Hematopoietic multipotent progenitor cell treated with erythropoietin and hydrocortisone succinate and interleukin-3 and kit ligand, for 15 days (in vitro differentiated cells): ENCODE data around the gene DNAJC27.

Source experiments
- DNase-seq: peaks from one replicate; pipeline ENCODE4 v3.0.0-alpha.2; 2015; ENCODE audit warnings: low spot score

Gene DNAJC27

GRCh38 chr2:24906466-24906865 lies 65.3 kb downstream of the DNAJC27 start:
- no peak for DNase-seq

GRCh38 chr2:24903161-24904103 lies 68.3 kb downstream of the DNAJC27 start:
- DNase-seq: no peak

GRCh38 chr2:24899361-24899910 lies 72.3 kb downstream of the DNAJC27 start:
- no peak for DNase-seq

- DNase-seq: no peak
Observed at GRCh38 chr2:24898122-24899109, 73.3 kb downstream of the DNAJC27 start.

GRCh38 chr2:24894750-24895149 lies 77.0 kb downstream of the DNAJC27 start:
- no peak for DNase-seq

GRCh38 chr2:24893934-24894333 lies 77.8 kb downstream of the DNAJC27 start:
- no peak for DNase-seq
